Measurements from ENCODE around the gene EML6.

EML6 gene

DNA sequence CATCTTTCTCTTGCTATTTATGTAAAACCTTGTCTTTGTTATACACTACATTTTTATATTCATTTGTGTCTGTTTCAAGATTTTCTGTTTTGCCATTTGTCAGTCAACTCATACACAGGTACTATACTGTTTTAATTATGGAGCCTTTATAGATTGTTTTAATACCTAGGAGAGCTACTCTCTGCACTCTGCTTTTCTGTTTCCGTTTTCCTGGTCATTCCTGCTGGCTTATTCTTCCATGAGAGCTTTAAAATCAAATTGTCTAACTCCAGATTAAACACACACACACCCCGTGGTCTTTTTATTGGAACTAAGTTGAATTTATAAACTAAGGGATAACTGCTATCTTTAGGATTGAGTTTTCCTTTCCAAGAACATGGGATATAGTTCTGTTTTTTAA lies 165.6 kb downstream of the EML6 start:
- DNase-seq, result no peak

DNA sequence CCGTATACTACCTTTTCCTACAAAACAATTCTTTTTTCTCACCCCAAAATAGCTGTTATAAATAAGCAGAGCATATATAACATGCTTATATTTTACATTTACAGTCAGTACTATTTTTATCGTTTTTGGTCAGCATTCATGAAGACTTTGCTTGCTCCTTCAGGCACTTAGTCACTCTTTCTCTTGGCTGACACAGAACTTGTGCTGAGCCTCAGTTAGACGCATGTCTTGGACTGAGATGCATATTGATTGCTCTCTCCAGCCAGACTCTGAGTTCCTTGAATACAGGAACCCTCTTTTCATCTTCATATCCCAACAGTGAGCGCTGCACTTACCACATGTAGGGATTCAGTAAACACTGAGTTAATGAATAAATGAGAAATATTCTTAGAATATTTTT lies 168.4 kb downstream of the EML6 start:
- DNase-seq, result no peak

DNA sequence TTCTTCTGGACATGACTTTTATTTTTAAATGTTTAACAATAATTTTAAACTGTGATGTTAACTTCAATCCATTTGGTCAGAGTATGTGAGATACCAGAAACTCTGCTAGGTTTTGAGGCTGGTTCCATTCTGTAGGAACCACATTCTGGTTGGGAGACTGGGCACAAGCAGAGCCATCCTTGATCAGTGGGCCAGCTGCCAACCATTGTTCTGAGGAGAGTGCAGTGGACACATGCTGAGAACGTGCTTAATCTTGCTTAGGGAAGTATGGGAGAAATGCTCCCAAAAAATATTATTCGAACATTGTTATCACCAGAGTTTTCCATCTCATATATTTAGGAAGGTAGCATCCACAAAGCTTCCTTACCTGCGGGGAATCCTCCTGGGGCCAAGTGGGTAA lies 171.0 kb downstream of the EML6 start:
- no peak for DNase-seq

DNA sequence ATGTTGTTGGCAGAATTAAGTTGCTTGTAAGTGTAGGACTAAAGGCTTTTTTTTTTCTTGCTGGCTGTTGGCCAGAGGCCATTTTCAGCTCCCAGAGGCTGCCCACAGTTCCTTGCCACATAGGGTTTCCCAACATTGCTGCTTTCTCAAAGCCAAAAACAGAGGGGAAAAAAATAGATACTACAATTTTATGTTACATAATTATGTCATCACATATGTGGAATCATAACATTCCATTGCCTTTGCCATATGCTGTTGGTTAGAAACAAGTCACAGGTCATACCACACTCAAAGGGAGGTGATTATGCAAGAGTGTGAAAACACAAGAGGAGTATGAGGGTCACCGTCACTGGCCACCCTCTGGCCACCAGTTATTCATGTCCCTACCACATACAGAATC lies 172.3 kb downstream of the EML6 start:
- DNase-seq, result no peak

DNA sequence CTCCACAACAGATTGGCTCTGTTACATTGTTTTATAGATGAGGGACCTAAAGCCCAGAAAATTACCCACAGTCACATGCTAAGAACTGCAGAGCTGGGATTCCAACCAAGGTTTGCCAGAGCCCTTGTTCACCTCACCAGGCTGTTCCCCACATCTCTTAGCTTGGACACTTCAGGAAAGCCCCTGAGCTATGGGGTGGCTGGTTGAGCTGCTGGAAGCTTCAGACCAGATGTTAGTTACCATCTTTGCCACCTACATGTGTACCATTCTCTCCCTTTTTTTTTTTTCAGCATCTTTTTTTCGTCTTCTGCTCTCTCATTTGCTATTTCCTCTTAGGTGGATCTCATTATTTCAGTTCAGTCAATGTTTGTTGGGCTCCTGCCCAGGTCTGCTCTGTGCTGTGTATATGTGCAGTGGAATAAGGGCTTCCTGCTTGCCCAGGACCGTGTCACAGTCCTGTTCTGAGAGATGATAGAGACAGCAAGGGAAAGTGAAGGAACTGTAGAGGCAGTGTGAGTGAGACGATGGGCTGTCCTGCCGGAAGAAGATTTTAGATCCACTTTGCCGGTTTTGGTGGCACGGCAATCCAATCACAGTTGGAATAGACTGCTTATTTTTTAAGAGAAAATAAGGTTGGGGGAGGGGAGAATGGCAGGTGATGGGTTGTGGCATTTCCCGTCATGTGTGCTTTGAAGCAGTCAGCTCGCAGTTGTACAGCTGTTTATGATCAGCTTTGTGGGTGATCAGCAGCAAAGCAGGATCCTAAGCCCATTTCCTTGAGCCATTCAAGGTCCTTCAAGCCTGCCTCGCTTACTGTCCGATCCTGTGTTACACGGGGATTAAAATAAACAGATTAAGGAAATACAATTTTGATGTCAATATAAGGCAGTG lies 174.2 kb downstream of the EML6 start:
- DNase-seq, result no peak

DNA sequence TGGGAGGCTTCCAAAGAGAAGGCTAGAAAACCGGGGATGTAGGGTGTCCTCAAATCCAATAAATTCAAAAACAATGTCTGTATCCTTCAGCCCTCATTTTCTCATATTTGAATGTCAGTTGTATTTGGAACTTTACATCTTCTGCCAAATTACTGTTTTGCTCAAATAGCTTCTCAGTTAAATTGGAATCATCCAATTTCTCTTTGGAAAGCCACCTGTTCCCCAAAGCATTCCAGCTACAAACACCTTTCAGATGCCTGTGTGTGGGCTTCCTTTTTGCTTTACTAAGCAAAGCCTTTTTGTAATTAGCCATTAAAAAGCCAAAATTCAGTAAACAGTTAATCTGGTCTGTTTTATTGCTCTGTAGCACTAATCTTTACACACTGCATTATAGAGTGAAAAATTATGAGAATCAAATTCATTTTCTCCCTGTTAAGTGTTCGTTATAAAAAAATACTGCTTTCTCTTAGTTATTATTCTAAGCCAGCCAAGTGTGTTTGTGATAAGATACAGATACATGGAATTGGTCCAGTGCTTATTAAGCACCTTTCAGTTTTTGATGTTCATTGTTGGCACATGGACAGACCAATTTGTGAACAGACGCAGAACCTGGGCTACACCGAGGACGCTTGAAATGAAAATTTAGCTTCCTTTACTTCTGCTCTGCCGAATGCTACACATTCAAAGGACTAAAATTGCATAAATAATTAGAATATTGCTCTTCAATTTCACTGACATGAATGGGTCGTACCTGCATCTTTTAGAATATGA lies 175.2 kb downstream of the EML6 start:
- DNase-seq, result no peak

DNA sequence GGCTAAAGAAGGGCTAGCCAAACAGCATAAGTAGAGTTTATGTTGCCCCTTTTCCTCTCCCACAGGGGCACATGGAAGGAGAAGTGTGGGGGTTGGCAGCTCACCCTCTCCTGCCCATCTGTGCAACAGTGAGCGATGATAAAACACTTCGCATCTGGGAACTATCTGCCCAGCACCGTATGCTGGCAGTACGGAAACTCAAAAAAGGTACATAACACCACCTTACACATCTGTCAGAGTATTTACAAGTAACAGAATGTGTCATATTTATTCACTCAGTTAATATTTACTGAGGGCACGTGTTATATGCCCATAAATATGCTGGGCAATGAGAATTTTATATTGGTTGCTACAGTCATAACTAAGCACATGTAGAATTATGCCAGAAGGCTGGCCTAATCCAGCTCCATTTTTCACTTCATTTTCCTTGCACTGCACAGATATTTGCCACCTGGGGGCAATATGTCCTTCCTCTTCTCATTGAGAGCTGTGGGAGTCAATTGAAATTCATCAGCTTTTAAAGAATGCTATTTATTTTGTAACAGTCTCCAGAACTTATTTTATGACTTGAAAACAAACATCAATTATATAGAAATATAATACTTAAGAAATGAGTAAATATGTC lies 176.2 kb downstream of the EML6 start:
- DNase-seq, result no peak

DNA sequence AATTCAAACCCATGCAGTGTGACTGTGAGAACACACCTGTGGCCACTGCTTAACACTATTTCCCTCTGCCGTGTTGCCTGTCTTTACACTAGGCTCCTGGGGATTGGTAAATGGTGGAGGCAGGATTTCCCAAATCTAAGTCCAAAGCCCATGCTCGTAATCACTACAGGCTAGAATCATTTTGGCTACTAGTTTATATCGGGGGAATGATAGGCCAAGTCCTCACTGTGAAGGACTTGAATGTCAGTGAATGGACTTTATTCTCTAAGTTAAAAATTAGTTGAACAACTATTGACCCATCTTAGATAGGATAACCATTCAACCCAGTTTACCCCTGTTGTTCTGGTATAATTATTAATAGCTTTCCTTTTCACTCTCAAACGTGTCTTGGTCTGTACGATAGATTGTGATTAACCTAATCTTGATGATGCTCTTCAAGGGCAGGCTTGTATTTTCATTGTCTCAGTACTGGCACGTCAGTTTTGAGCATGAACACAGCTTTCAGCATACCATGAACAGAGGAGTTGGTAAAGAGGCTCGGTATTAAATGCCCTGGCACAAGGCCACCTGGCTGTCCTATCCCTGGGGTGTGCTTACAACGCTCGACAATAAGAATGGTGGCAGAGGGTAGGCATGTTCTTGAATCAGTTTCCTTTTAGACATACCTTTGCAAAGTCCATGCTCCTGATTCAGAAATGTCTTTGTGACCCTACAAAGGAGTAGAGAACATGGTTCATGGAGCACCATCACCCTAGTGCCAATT lies 177.9 kb downstream of the EML6 start:
- DNase-seq, result no peak

DNA sequence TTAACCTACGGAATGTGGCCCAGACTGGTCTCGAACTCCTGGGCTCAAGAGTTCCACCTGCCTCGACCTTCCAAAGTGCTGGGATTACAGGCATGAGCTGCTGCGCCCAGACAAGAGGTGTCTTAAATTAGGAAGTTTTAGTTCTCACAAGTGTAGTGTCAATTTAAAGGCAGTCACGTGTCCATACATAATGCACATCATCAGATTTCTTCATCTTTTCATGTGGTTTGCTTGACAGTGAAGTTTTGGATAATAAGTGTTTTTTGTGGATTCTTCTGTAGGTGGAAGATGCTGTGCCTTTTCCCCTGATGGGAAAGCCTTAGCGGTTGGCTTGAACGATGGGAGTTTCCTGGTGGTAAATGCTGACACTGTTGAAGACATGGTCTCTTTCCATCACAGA lies 179.3 kb downstream of the EML6 start:
- no peak for DNase-seq

DNA sequence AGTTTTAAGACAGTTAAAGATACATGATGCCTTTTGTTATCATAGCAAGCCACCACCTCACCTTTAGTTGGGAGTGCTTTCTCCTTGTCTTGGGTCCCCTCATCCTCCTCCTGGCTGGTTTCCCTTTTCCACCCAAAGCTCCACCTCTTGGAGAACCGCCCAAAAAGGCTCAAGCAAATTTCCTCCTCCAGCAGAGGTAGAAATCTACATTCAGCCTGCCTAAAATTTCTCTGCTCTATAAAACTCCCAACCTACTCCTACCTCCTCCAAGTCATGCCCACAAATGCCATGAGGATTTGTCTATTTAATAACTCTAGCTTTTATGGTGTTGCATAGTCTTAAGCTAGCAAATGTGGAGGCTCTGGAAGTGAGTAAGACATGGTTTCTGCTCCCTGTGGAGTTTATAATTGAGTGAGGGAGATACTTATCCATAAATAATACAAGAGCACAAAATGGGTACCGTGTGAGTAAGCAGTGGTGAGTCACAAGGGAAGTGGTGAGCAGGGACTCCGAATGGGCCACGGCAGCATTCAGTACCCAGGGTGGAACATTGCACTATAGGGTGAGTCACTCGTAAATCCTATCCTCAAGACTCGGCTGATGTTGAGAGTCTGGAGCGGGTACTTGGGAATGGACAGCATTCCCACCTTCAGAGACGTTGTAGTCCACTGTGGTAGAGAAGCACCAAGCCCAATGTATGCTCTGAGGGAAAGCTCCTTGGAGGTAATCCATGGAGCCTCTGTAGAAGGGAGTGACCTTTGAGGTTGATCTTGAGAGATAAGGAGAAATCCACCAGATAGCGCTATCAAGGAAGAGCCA lies 180.5 kb downstream of the EML6 start:
- no peak for DNase-seq

DNA sequence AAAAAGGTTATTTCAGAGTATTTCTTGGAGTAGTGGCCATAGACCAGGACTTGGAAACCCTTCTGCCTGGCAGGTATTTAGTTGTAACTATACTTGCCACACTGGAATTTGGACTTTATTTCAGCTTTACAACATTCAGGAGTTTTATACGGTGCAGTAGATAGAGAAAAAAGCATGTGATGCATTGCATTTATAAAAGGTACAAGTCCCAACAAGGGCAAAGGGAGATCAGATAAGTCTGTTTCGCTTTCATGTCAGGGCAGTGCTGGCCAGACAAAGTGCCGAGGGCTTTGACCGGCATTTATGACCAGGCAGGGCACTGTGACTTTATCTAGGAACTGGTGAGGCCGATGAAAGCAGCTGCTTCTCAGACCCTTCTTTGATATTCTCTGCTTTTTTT lies 181.4 kb downstream of the EML6 start:
- DNase-seq, result no peak

DNA sequence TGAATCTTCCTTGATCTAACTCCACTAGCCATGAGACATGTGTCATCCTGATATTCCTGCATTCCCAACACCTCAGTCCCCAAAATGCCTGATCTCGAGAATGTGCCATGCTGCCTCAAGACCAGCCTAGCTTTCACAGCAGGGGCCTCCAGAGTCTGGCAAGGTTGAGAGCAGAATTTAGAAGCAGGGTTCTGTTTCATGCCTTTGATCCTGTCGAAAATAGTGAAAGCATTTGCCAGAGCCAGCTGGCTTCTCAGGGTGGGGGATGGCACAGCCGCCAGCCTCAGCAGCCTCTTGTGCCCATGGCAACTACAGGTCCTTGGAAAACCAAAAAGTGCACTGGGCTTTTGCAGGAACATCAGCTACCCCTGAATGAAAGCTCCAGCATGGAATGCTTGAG lies 183.3 kb downstream of the EML6 start:
- DNase-seq, result no peak

DNA sequence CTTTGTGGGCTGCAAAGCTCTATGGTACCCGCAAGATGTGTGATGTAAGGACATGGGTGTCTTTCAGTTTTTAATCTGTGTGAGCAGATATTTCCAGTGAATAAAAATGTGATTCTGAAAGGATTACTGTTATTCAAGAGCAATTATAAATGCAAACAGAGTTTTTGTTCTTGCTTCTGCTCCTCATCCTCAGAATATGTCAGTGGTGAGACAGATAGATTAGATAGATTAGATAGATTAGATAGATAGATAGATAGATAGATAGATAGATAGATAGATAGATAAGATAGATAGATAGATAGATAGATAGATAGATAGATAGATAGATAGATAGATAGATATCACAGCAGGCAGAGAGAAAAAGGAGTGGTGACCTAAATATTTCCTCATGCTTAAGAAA lies 184.2 kb downstream of the EML6 start:
- DNase-seq, result no peak

DNA sequence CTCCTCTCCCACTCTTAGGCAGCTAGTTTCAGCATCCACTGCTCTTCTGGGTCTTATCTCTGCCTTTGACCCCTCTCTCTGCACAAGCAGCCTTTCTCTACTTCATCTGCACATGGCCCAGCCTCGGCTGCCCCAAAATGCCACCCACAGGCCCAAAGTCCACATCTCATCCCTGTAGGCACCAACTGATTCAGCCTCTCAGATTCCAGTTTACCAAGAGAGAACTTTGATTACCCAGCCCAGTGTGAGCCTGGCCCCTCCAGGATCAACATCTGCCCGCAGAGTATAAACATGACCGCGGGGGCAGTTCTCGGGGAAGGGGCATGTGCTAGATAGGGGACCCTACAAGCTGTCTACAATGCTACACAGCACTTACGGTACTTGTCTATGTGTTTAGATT lies 185.1 kb downstream of the EML6 start:
- DNase-seq, result no peak

DNA sequence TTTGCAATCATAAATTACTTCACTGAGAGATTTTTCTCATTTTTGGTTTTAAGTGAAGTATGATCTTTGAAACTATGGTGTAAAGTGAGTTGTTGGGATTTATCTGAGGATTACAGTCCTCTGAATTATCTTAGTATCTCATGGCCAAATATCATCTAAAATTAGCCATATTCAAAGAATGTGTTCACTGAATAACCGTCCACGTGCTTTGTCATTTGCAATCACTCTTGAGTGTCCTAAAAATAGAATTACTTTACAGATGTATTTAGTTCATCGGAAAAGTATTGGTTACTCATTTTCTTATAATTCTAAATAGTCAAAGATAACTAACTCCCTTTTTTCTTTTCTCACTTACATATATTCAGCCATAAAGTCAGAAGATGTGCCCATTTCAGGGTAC lies 185.5 kb downstream of the EML6 start:
- no peak for DNase-seq

DNA sequence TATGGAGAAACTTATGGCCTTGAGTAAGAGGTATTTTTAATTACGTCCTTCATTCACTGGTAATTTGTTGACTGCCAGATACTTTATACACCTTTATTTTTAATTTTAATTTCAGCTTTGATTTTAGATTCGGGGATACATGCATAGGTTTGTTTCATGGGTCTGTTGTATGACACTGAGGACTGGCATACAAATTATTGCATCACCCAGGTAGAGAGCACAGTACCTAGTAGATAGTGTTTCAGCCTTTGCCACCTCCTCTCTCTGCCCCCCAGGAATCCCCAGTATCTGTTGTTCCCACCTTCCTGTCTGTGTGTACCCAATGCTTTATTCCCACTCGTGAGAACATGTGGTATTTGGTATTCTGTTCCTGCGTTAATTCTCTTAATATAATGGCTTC lies 188.8 kb downstream of the EML6 start:
- DNase-seq, result no peak

DNA sequence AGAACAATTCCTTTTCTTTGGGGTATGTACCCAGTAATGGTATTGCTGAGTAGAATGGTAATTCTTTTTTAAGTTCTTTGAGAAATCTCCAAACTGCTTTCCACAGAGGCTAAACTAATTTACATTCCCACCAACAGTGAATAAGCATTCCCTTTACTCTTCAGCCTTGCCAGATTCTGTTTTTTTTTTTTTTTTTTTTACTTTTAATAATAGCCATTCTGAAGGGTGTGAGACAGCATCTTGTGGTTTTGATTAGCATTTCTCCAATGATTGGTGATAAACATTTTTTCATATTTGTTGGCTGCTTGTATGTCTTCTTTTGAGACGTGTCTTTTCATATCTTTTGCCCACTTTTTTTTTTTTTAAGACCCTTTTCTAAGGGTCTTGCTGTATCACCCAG lies 189.4 kb downstream of the EML6 start:
- no peak for DNase-seq

DNA sequence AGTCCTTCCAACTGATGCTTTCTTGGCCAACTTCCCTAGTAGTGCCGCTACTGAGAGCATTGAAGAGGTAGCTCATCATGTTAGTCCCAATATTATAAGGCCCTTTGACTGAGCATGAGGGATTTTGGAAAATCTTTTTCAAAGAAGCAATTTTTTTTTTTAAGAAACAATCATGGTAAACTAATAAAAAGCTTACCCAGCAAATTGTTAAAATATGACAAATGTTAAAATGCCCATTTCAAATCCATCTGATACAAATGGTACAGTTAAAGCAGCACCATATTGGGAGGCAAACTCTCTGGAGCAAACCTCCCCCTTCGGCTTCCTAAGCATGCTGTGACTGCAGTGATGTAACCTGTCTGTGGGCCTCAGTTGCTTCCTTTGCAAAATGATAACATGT lies 191.2 kb downstream of the EML6 start:
- no peak for DNase-seq

DNA sequence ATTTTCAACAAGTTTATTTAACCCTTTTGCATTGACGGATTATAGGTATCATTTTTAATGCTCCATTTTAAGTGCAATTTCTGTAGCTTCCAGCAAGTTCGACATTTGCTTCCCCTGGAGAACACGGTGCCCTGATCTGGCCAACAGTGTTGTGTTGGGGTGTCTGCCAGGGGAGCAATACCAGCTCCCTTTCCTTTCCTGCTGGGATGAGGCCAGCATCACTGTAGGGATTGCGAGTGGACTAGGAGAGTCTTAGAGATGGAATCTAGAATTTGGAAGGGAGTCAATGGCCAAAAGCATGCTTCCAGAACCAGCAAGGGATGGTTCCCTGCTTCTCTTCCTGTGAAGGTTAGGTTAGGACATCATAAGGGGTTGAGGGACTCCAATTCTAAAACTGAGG lies 191.6 kb downstream of the EML6 start:
- DNase-seq, result no peak

DNA sequence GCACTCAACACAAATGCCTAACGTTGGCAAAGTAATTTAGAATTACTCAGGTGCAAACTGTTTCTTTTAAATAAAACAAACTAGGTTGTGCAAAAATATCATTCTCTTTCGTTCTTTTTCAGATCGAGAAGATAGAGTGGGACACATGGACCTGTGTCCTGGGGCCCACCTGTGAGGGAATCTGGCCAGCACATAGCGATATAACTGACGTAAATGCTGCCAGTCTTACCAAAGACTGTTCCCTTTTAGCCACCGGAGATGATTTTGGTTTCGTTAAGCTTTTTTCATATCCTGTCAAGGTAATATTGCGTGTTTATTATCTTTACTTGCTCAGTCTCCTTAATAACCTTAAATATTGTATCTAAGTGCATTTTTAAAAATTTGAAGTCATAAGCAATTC lies 193.2 kb downstream of the EML6 start:
- no peak for DNase-seq

DNA sequence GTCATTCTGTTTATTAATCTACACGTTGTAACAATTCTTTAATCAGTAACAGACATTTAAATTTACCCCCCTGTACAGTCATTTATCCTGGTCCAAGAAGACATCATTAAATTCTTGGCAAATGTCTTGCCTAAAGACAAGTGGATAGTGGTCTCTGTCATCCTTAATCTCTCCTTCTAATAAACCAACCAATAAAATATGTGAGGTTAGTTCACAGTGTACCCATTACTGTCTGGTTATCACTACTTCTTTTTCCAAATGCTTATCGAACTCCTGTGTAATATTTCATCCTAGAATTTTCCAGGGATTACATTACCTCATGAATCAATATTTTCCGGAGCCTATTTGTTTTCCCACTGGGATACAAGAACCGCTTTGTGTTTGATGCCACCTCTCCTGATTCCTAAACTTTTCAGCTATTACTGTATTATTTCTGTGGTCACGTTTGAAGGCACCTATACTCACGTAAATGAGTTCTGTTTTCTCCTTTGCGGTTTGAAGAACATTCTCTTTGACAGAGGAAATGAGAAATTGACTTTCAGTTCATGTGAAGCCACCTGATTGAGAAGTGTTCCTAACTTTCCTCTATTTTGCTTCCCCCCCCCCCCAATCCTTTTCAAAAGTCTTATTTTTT lies 195.3 kb downstream of the EML6 start:
- no peak for DNase-seq

DNA sequence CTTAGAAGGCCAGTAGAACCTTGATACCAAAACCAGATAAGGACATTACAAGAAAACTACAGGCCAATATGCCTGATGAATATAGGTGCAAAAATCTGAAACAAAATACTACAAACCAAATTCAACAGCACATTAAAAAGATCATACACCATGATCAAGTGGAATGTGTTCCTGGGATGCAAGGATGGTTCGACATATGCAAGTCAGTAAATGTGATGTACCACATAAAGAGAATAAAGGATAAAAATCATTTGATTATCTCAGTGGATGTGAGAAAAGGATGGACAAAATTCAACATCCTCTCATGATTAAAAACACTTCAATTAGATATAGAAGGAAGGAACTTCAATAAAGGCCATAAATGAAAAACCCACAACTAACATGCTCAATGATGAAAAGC lies 197.2 kb downstream of the EML6 start:
- no peak for DNase-seq

All from left hindlimb (tissue), 1 donor.